Endothelial cell of umbilical vein (primary cell): ENCODE data around the gene WASHC2A. TPM values are rescaled to one million over a fixed set of nuclear protein-coding genes. Genes with fewer than 3 reads are reported as not detected.
"Not testable (repeated sequence)": the region's sequence is repeated elsewhere in the genome, so short reads cannot be mapped to it uniquely, and the experiment has no call there.

Experiments
- BruUV-seq: library from RNA; stranded (reverse); fragments of 400-500 nt; replicated peaks from 2 replicates; lab custom pipeline; 2021; lab: Mats Ljungman, UMichigan
- CTCF ChIA-PET: fragments of 300-600, 350-600 bp; sonication (Branson Sonifier 250); formaldehyde crosslinking; loops from one replicate; lab custom pipeline; 2021; ENCODE audit warnings: antibody characterized with exemption, inconsistent platforms; lab: Charles Lee
- POLR2A ChIA-PET: fragments of 300-600, 350-600 bp; sonication (Branson Sonifier 250); formaldehyde crosslinking; loops from one replicate; lab custom pipeline; 2021; ENCODE audit warnings: antibody characterized with exemption, inconsistent platforms; lab: Charles Lee
- DNase-seq: peaks from one replicate; pipeline ENCODE4 v3.0.0-alpha.2; 2011; ENCODE audit warnings: low read depth, low spot score
- FAIRE-seq: peaks from 2 replicates; lab custom pipeline; 2011; peaks lifted over from hg19 to GRCh38; lab: Jason Lieb, UNC
- H2AFZ ChIP-seq: 2 replicates; pipeline ENCODE4 v1.6.0; 2012; ENCODE audit warnings: low read depth, low read length, control low read depth, inconsistent platforms
- H3K27ac ChIP-seq: 2 replicates; pipeline ENCODE4 v1.5.1; 2011; ENCODE audit warnings: low read depth, mild to moderate bottlenecking, control low read depth, low read length, moderate library complexity; ENCODE audit not compliant: insufficient read depth
- H3K27me3 ChIP-seq, 2 experiments: 2 replicates each; pipeline versions ENCODE4 v1.6.0 to v1.6.1; 2011; ENCODE audit warnings: low read length in 2 of 2, mixed read lengths in 1 of 2; ENCODE audit not compliant: control insufficient read depth in 2 of 2, insufficient read depth in 2 of 2
- H3K36me3 ChIP-seq, 2 experiments: 2 replicates in 1 of 2; 3 replicates in 1 of 2; pipeline ENCODE4 v1.5.1; 2011; ENCODE audit warnings: low read length in 2 of 2, mild to moderate bottlenecking in 1 of 2, moderate library complexity in 1 of 2; ENCODE audit not compliant: control insufficient read depth in 2 of 2, insufficient read depth in 2 of 2; ENCODE audit errors: extremely low read depth in 1 of 2
- H3K4me1 ChIP-seq: 3 replicates; pipeline ENCODE4 v1.5.1; 2011; ENCODE audit warnings: mild to moderate bottlenecking, low read length; ENCODE audit not compliant: control insufficient read depth, insufficient read depth; ENCODE audit errors: extremely low read depth
- H3K4me2 ChIP-seq: 2 replicates; pipeline ENCODE4 v1.6.1; 2011; ENCODE audit warnings: low read length, control low read depth, mixed read lengths; ENCODE audit not compliant: insufficient read depth
- H3K4me3 ChIP-seq, 3 experiments: fragments of 200-600 bp in 1 of 3; sonication (generic), shearing (Covaris generic) in 1 of 3; replicated peaks in 1 of 3; 2 replicates each; pipeline ENCODE4 v1.5.1; 2011 to 2016; ENCODE audit warnings: control low read depth in 3 of 3, low read length in 3 of 3, mild to moderate bottlenecking in 2 of 3, inconsistent platforms in 1 of 3, low read depth in 1 of 3, moderate library complexity in 1 of 3; ENCODE audit not compliant: insufficient read depth in 1 of 3
- H3K79me2 ChIP-seq: 2 replicates; pipeline ENCODE4 v1.6.0; 2012; ENCODE audit warnings: low read length, inconsistent platforms; ENCODE audit not compliant: control insufficient read depth, insufficient read depth
- H3K9ac ChIP-seq: replicated peaks from 2 replicates; pipeline ENCODE3; 2011; ENCODE audit warnings: low read length, control low read depth; ENCODE audit not compliant: insufficient read depth; ENCODE audit errors: extremely low read depth
- H3K9me1 ChIP-seq: replicated peaks from 3 replicates; pipeline ENCODE4 v1.6.0; 2011; ENCODE audit warnings: mild to moderate bottlenecking, low read length; ENCODE audit not compliant: control insufficient read depth, insufficient read depth; ENCODE audit errors: extremely low read depth
- H3K9me3 ChIP-seq: replicated peaks from 2 replicates; pipeline ENCODE4 v1.5.1; 2012; ENCODE audit warnings: low read length, inconsistent platforms; ENCODE audit not compliant: control insufficient read depth, insufficient read depth
- H4K20me1 ChIP-seq: replicated peaks from 2 replicates; pipeline ENCODE3; 2011; ENCODE audit warnings: mild to moderate bottlenecking, low read length; ENCODE audit not compliant: control insufficient read depth, insufficient read depth; ENCODE audit errors: extremely low read depth
- EZH2 ChIP-seq: IDR thresholded peaks from 2 replicates; pipeline ENCODE4 v1.6.1; 2012; ENCODE audit warnings: borderline replicate concordance, low read depth, mild to moderate bottlenecking, moderate library complexity, low read length, inconsistent platforms; ENCODE audit not compliant: severe bottlenecking
- FOS ChIP-seq: IDR thresholded peaks from 2 replicates; pipeline ENCODE4 v1.6.1; 2011; ENCODE audit warnings: mild to moderate bottlenecking, low read length, moderate library complexity, borderline replicate concordance; ENCODE audit not compliant: insufficient read depth
- GATA2 ChIP-seq: IDR thresholded peaks from 2 replicates; pipeline ENCODE4 v1.7.0; 2011; ENCODE audit warnings: low read depth, mild to moderate bottlenecking, moderate library complexity, mixed read lengths, low read length; ENCODE audit not compliant: insufficient read length, insufficient read depth
- JUN ChIP-seq: IDR thresholded peaks from 2 replicates; pipeline ENCODE4 v1.6.1; 2011; ENCODE audit warnings: borderline replicate concordance, low read depth; ENCODE audit not compliant: insufficient read length, insufficient read depth
- MYC ChIP-seq: IDR thresholded peaks from one replicate; pipeline ENCODE4 v1.6.1; 2011; ENCODE audit warnings: mild to moderate bottlenecking, low read depth, low read length
- POLR2A ChIP-seq: IDR thresholded peaks from 2 replicates; pipeline ENCODE4 v1.6.1; 2012; ENCODE audit warnings: low read depth, mild to moderate bottlenecking, control low read depth, low read length
- POLR2AphosphoS5 ChIP-seq: IDR thresholded peaks from 2 replicates; pipeline ENCODE4 v1.6.1; 2012; ENCODE audit warnings: low read depth, mild to moderate bottlenecking, control low read depth, low read length, moderate library complexity; ENCODE audit not compliant: insufficient read depth
- dilution Hi-C: fragments of 300-500 bp; cut with MboI; formaldehyde crosslinking; loops from one replicate; pipeline ENCODE4 v1.15.0; 2019; ENCODE audit warnings: low sequenced_read_pairs; ENCODE audit not compliant: extremely low pct_ligation_motif_present
- intact Hi-C: fragments of 100-400 bp; cut with micrococcal nuclease; formaldehyde crosslinking; loops from one replicate; pipeline ENCODE4 v1.10.0; 2022
- polyA plus RNA-seq, 4 experiments: library from polyadenylated mRNA; depleted of rRNA in 3 of 4; stranded (reverse) in 3 of 4; unstranded in 1 of 4; fragments of >200 nt; gene quantifications; 2 replicates each; pipeline versions ENCODE4 v1.2.1 to v1.2.3, GENCODE V29; 2011 to 2012; ENCODE audit warnings: missing spikeins in 1 of 4
- total RNA-seq: library from RNA; stranded (reverse); gene quantifications from 2 replicates; pipeline ENCODE4 v1.2.3, GENCODE V29; 2021
- TF ChIP-seq, protein P1 (sequence below), 2 donors: IDR thresholded peaks; 1 replicate in 1 of 2; 2 replicates in 1 of 2; pipeline ENCODE4 v1.5.1; 2011; ENCODE audit warnings: low read length in 2 of 2, mild to moderate bottlenecking in 2 of 2, moderate library complexity in 2 of 2, control low read depth in 1 of 2, inconsistent platforms in 1 of 2, low read depth in 1 of 2; ENCODE audit not compliant: insufficient read depth in 1 of 2; ENCODE audit errors: extremely low read depth in 1 of 2
- TF ChIP-seq, protein P2 (sequence below): IDR thresholded peaks from 2 replicates; pipeline ENCODE4 v1.6.1; 2011; ENCODE audit not compliant: insufficient read depth, insufficient read length

WASHC2A gene
- total and polyA plus RNA-seq, 2 donors (not counting 3 experiments of a cell fraction or from before 2014, with no cell fraction given): 15.1 to 50.1 TPM

DNA sequence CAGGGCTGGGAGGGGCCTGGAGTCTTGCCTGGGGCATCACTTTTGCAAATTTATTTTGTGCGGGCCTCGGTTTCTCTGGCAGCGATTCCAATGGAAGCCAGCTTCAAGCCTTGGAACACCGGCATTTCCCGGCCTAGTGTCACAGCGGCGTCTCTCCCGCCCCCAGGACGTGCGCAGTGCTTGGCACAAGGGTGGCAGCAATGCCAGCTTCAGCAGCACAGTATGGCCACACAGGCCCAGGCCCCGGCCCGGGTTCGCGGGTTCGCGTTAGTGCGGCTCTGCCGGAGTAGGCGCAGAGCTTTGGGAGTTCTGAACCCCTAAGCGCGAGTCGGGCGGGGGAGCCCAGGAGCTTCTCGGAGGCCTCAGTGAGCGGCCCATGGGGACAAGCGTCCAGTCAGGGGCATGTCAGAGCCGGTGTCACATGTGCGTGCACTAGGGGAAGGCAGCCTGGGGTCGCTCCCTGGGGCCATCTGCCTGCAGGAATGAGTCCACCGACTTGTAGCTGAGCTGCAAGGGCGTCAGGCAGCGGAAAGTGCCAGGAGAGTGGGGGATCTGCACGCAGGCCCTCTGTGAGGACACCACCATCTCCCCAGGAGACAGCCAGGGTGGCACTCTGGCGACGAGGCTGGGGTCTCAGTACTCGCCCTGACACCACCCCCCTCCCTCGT lies 42.9 kb upstream of the WASHC2A start:
- H4K20me1 ChIP-seq, H2AFZ ChIP-seq, H3K79me2 ChIP-seq, BruUV-seq, H3K4me1 ChIP-seq, POLR2A ChIA-PET, H3K27ac ChIP-seq, H3K4me3 ChIP-seq, H3K9me3 ChIP-seq, H3K9ac ChIP-seq, H3K9me1 ChIP-seq, CTCF ChIA-PET, intact Hi-C loops, FAIRE-seq, dilution Hi-C loops, DNase-seq, H3K36me3 ChIP-seq, H3K4me2 ChIP-seq, H3K27me3 ChIP-seq: not testable (repeated sequence)
- peak; percentile 58 for TF ChIP-seq EZH2

DNA sequence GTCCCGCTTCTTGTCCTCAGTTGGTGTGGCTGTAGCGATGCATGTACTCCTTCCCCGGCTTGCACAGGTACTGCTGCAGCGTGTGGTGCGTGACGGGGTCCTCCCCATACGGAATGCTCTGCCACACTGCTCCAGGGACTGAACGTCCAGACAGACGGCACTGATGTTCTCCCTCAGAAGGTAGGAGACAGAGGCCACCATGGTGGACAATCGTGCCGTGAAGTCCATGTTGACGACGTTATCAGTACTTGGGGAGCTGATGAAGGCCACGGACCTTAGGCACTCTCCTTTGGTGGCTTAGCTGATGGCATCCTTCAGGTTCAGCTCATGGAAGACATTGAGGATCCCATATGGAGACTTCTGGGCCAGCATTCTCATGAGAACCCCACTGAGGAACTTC lies 42.1 kb upstream of the WASHC2A start:
- dilution Hi-C loops: no loop called here
- POLR2A ChIA-PET: no interaction called here

More for the DNA sequence above, 42.1 kb upstream of the WASHC2A start:
- no peak overlapping the region for H3K4me3 ChIP-seq
- H3K27ac ChIP-seq: no peak overlapping the region
- CTCF ChIA-PET: no interaction called here
- H3K4me1 ChIP-seq: no peaks in the 10 kb centered on the region
- no peak overlapping the region for H3K9ac ChIP-seq
- H3K79me2 ChIP-seq: no peaks in the 10 kb centered on the region
- H3K4me2 ChIP-seq: no peak overlapping the region
- no peaks in the 10 kb centered on the region for H3K9me3 ChIP-seq
- H3K36me3 ChIP-seq: no peaks in the 10 kb centered on the region
- intact Hi-C loops: no loop called here
- BruUV-seq: no TSS peak
- no peaks in the 10 kb centered on the region for H4K20me1 ChIP-seq
- H2AFZ ChIP-seq: no peak overlapping the region
- no peak for TF ChIP-seq POLR2AphosphoS5
- TF ChIP-seq, protein P1, sequence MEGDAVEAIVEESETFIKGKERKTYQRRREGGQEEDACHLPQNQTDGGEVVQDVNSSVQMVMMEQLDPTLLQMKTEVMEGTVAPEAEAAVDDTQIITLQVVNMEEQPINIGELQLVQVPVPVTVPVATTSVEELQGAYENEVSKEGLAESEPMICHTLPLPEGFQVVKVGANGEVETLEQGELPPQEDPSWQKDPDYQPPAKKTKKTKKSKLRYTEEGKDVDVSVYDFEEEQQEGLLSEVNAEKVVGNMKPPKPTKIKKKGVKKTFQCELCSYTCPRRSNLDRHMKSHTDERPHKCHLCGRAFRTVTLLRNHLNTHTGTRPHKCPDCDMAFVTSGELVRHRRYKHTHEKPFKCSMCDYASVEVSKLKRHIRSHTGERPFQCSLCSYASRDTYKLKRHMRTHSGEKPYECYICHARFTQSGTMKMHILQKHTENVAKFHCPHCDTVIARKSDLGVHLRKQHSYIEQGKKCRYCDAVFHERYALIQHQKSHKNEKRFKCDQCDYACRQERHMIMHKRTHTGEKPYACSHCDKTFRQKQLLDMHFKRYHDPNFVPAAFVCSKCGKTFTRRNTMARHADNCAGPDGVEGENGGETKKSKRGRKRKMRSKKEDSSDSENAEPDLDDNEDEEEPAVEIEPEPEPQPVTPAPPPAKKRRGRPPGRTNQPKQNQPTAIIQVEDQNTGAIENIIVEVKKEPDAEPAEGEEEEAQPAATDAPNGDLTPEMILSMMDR (IDR thresholded peaks at IDR 0.05; ENCODE audit: extremely low read depth in 1 of 2, insufficient read depth in 1 of 2, low read depth in 1 of 2, low read length in 2 of 2): no peak
- TF ChIP-seq JUN: no peak
- TF ChIP-seq FOS: no peak
- TF ChIP-seq, protein P2, sequence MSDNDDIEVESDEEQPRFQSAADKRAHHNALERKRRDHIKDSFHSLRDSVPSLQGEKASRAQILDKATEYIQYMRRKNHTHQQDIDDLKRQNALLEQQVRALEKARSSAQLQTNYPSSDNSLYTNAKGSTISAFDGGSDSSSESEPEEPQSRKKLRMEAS: no peak
- TF ChIP-seq EZH2: no peak
- no peak for TF ChIP-seq GATA2
- TF ChIP-seq POLR2A: no peak
- TF ChIP-seq MYC: no peak
- FAIRE-seq (no peak), DNase-seq (no peak)
- H3K27me3 ChIP-seq: peaks cover 4 to 6% of the 10 kb centered on the region in 2 experiments
- H3K9me1 ChIP-seq: no peaks in the 10 kb centered on the region
